Mesenchymal stem cell (in vitro differentiated cells and primary cell): ENCODE results near the gene CNOT2.

ENCODE experiments used
- DNase-seq: peaks from one replicate; pipeline ENCODE4 v3.0.0-alpha.2; 2013
- H2AFZ ChIP-seq: one replicate; pipeline ENCODE4 v1.6.1; 2013; ENCODE audit warnings: low read depth, mild to moderate bottlenecking, control low read depth, inconsistent platforms, low read length, moderate library complexity
- H2AK5ac ChIP-seq: 2 replicates; pipeline ENCODE4 v1.6.1; 2013; ENCODE audit warnings: low read length, moderate library complexity, mild to moderate bottlenecking, inconsistent platforms; ENCODE audit not compliant: severe bottlenecking
- H2BK120ac ChIP-seq: one replicate; pipeline ENCODE4 v1.6.1; 2013; ENCODE audit warnings: low read depth, mild to moderate bottlenecking, inconsistent platforms, low read length, moderate library complexity
- H2BK12ac ChIP-seq, 2 experiments: one replicate each; pipeline ENCODE4 v1.6.1; 2013; ENCODE audit warnings: inconsistent platforms in 2 of 2, low read length in 2 of 2, mild to moderate bottlenecking in 2 of 2, moderate library complexity in 2 of 2, control low read depth in 1 of 2
- H2BK15ac ChIP-seq: one replicate; pipeline ENCODE4 v1.6.1; 2013; ENCODE audit warnings: mild to moderate bottlenecking, low read depth, inconsistent platforms; ENCODE audit not compliant: poor library complexity, severe bottlenecking
- H2BK5ac ChIP-seq: 2 replicates; pipeline ENCODE4 v1.6.1; 2013; ENCODE audit warnings: low read depth, mild to moderate bottlenecking, low read length, control low read depth, inconsistent platforms; ENCODE audit not compliant: poor library complexity, severe bottlenecking
- H3K14ac ChIP-seq, 2 experiments: one replicate each; pipeline ENCODE4 v1.6.1; 2013; ENCODE audit warnings: inconsistent platforms in 2 of 2, low read length in 2 of 2, control low read depth in 1 of 2, mild to moderate bottlenecking in 1 of 2, moderate library complexity in 1 of 2
- H3K18ac ChIP-seq, 2 experiments: one replicate each; pipeline ENCODE4 v1.6.1; 2013; ENCODE audit warnings: inconsistent platforms in 2 of 2, low read length in 2 of 2, control low read depth in 1 of 2, low read depth in 1 of 2, mild to moderate bottlenecking in 1 of 2
- H3K23ac ChIP-seq, 2 experiments: one replicate each; pipeline ENCODE4 v1.6.1; 2013; ENCODE audit warnings: inconsistent platforms in 2 of 2, low read length in 2 of 2, mild to moderate bottlenecking in 2 of 2, moderate library complexity in 2 of 2, control low read depth in 1 of 2
- H3K27ac ChIP-seq: 2 replicates; pipeline ENCODE4 v1.5.1; 2013; ENCODE audit warnings: mild to moderate bottlenecking, moderate library complexity, low read length, control low read depth, inconsistent platforms; ENCODE audit not compliant: poor library complexity, severe bottlenecking
- H3K27me3 ChIP-seq, 2 experiments: 2 replicates each; pipeline versions ENCODE4 v1.6.1 to v1.7.0; 2013; ENCODE audit warnings: low read length in 2 of 2, mild to moderate bottlenecking in 2 of 2, moderate library complexity in 2 of 2, control low read depth in 1 of 2, inconsistent platforms in 1 of 2; ENCODE audit not compliant: control insufficient read depth in 1 of 2, insufficient read depth in 1 of 2
- H3K36me3 ChIP-seq, 2 experiments: 2 replicates each; pipeline versions ENCODE4 v1.6.1 to v1.7.0; 2013; ENCODE audit warnings: low read length in 2 of 2, control low read depth in 1 of 2, inconsistent platforms in 1 of 2, low read depth in 1 of 2, mild to moderate bottlenecking in 1 of 2; ENCODE audit not compliant: insufficient read depth in 2 of 2, control insufficient read depth in 1 of 2
- H3K4ac ChIP-seq, 2 experiments: one replicate each; pipeline ENCODE4 v1.6.1; 2013; ENCODE audit warnings: inconsistent platforms in 2 of 2, low read length in 2 of 2, mild to moderate bottlenecking in 2 of 2, moderate library complexity in 2 of 2, control low read depth in 1 of 2, low read depth in 1 of 2
- H3K4me1 ChIP-seq: 2 replicates; pipeline ENCODE4 v1.6.1; 2013; ENCODE audit warnings: low read depth, low read length, control low read depth; ENCODE audit not compliant: control insufficient read depth, insufficient read depth
- H3K4me2 ChIP-seq: 2 replicates; pipeline ENCODE4 v1.6.1; 2013; ENCODE audit warnings: low read length, mild to moderate bottlenecking, inconsistent platforms; ENCODE audit not compliant: poor library complexity, severe bottlenecking
- H3K4me3 ChIP-seq, 2 experiments: 2 replicates each; pipeline versions ENCODE4 v1.5.1 to v1.7.0; 2013; ENCODE audit warnings: low read length in 2 of 2, mild to moderate bottlenecking in 2 of 2, control low read depth in 1 of 2, low read depth in 1 of 2; ENCODE audit not compliant: insufficient read depth in 1 of 2
- H3K79me1 ChIP-seq: replicated peaks from 2 replicates; pipeline ENCODE4 v1.6.1; 2013; ENCODE audit warnings: mild to moderate bottlenecking, control low read depth, low read length, inconsistent platforms; ENCODE audit not compliant: poor library complexity, severe bottlenecking
- H3K9ac ChIP-seq: 2 replicates; pipeline ENCODE4 v1.7.0; 2013; ENCODE audit warnings: mild to moderate bottlenecking, low read length, moderate library complexity
- H3K9me3 ChIP-seq: 2 replicates; pipeline ENCODE4 v1.7.0; 2013; ENCODE audit warnings: mild to moderate bottlenecking, low read length; ENCODE audit not compliant: control insufficient read depth
- H4K8ac ChIP-seq: one replicate; pipeline ENCODE4 v1.6.1; 2013; ENCODE audit warnings: inconsistent platforms, mild to moderate bottlenecking, low read length, moderate library complexity
- H4K91ac ChIP-seq: one replicate; pipeline ENCODE4 v1.6.1; 2013; ENCODE audit warnings: mild to moderate bottlenecking, low read length, inconsistent platforms
- WGBS: methylation state at CpG from one replicate; pipeline ENCODE4 v1.1.7; 2013; ENCODE audit warnings: mixed read lengths; 5-methylcytosine and 5-hydroxymethylcytosine counted together

Gene CNOT2

DNA sequence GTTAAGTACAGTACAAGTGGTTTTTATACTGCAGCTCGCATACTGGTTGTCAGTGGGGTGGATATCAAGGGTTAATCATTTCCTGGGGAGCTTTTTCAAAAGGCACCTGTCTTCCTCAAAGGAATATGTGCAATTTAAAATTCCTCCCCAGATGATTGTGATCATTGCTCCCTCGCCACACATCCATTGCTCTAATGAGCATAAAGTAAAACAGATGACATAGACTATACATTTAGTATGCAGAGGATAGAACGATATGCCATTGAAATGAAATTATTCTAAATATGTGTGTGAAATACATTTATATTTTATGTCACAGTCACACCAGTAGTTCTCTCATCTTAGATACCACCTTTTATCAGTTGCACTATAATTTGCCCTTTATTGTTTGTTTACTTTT is 86.5 kb downstream of the CNOT2 start:
- Histone ChIP-seq H3K9me3 (no peaks in the 10 kb centered on the region), H3K27me3 (no peaks in the 10 kb centered on the region), H3K27ac (no peak overlapping the region), H4K91ac (no peak overlapping the region), H3K14ac (no peak overlapping the region), H3K4me1 (no peaks in the 10 kb centered on the region), H3K18ac (no peak overlapping the region), H3K4ac (no peak overlapping the region), H2AFZ (no peak overlapping the region), H2AK5ac (no peak overlapping the region), H3K36me3 (peaks cover 0 to 34% of the 10 kb centered on the region in 2 experiments), H3K9ac (no peak overlapping the region), H2BK15ac (no peak overlapping the region), H3K23ac (no peak overlapping the region), H4K8ac (no peak overlapping the region), H2BK5ac (no peak overlapping the region), H3K4me2 (no peak overlapping the region), H2BK12ac (no peak overlapping the region), H3K4me3 (no peak overlapping the region), H3K79me1 (peaks cover 12% of the 10 kb centered on the region), H2BK120ac (no peak overlapping the region)
- no CpG with 5 or more reads among the region's 3 CpGs for WGBS
- DNase-seq = no peak

DNA sequence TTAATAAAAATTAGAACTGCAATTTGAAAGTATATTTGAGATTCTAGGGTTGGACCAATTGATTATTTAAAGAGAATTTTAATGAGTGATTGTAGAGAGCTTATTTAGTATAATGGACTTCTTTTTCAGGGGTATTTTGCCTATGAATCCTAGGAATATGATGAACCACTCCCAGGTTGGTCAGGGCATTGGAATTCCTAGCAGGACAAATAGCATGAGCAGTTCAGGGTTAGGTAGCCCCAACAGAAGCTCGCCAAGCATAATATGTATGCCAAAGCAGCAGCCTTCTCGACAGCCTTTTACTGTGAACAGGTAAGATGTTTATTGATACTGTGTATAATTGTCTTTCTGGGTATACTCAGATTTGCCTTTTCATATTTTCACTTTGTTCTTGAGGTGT is 86.9 kb downstream of the CNOT2 start:
- WGBS = 84% methylated on average over 2 of the region's 2 CpGs
- Histone ChIP-seq H3K18ac (no peak overlapping the region), H3K27me3 (no peaks in the 10 kb centered on the region), H3K79me1 (peaks cover 12% of the 10 kb centered on the region), H3K36me3 (peaks cover 0 to 34% of the 10 kb centered on the region in 2 experiments), H3K9me3 (no peaks in the 10 kb centered on the region), H3K4me2 (no peak overlapping the region), H3K23ac (no peak overlapping the region), H4K91ac (no peak overlapping the region), H2BK12ac (no peak overlapping the region), H2BK120ac (no peak overlapping the region), H2BK5ac (no peak overlapping the region), H3K14ac (no peak overlapping the region), H3K4me1 (no peaks in the 10 kb centered on the region), H3K27ac (no peak overlapping the region), H3K4ac (no peak overlapping the region), H2AK5ac (no peak overlapping the region), H4K8ac (no peak overlapping the region), H2AFZ (no peak overlapping the region), H3K9ac (no peak overlapping the region), H3K4me3 (no peak overlapping the region), H2BK15ac (no peak overlapping the region)
- DNase-seq = no peak

DNA sequence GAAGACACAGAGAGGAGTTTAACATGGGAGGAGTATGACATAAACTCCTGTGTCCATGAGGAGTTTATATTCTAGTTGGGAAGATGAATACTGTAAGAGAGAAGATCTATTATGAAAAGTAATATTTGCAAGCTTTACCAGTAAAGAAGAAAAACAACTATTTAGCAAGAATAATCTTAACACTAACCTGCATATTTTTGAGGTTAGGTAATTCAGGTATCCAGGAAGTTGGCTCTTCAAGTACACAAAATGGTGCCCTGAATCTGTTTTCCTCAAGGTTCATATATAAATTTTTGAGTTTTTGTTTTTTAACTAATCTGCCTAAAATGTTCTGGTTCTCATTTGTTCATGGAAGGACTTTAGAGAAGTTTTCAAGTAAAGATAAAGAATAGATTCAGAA is 89.0 kb downstream of the CNOT2 start:
- Histone ChIP-seq H3K9me3 (no peaks in the 10 kb centered on the region), H3K36me3 (peaks cover 0 to 52% of the 10 kb centered on the region in 2 experiments), H3K27ac (no peak overlapping the region), H3K4ac (no peak overlapping the region), H2BK120ac (no peak overlapping the region), H3K4me2 (no peak overlapping the region), H4K8ac (no peak overlapping the region), H3K14ac (no peak overlapping the region), H2AK5ac (no peak overlapping the region), H3K18ac (no peak overlapping the region), H3K79me1 (peaks cover 13% of the 10 kb centered on the region), H3K23ac (no peak overlapping the region), H3K4me3 (no peak overlapping the region), H2AFZ (no peak overlapping the region), H3K9ac (no peak overlapping the region), H2BK12ac (no peak overlapping the region), H2BK15ac (no peak overlapping the region), H3K4me1 (no peaks in the 10 kb centered on the region), H2BK5ac (no peak overlapping the region), H3K27me3 (no peaks in the 10 kb centered on the region), H4K91ac (no peak overlapping the region)
- DNase-seq = no peak

DNA sequence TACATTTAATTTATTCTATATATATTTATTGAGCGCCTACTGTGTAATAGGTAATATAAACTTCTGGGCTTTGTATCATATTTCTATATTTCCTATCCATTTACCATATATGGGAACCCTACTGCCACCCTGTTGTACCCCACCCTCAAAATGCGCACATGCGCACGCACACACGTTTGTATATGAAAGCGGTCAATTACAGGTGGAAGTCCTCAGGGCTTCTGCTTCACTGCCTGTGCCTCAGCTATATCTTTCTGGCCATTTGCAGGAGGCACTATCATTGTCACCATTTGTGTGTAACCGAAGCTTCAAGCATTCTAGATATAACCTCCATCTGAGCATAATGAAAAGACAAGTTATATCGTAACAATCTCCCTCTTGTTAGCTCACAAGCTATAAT is 91.5 kb downstream of the CNOT2 start:
- H3K36me3 ChIP-seq = peaks cover 0 to 69% of the 10 kb centered on the region in 2 experiments
- H3K4me1 ChIP-seq = no peaks in the 10 kb centered on the region
- no peak overlapping the region for H2BK12ac ChIP-seq
- no peak overlapping the region for H3K4me2 ChIP-seq
- no peak overlapping the region for H4K91ac ChIP-seq
- no peak overlapping the region for H3K23ac ChIP-seq
- H3K4me3 ChIP-seq = no peak overlapping the region
- H3K79me1 ChIP-seq = peaks cover 12% of the 10 kb centered on the region
- H3K9ac ChIP-seq = no peak overlapping the region
- 96% methylated on average over 6 of the region's 8 CpGs for WGBS
- DNase-seq = no peak
- no peak overlapping the region for H2BK5ac ChIP-seq
- no peak overlapping the region for H4K8ac ChIP-seq
- H3K18ac ChIP-seq = no peak overlapping the region
- H2BK15ac ChIP-seq = no peak overlapping the region
- H3K27ac ChIP-seq = no peak overlapping the region
- no peak overlapping the region for H2AFZ ChIP-seq
- no peak overlapping the region for H2BK120ac ChIP-seq
- H3K27me3 ChIP-seq = no peaks in the 10 kb centered on the region
- H3K4ac ChIP-seq = no peak overlapping the region
- no peaks in the 10 kb centered on the region for H3K9me3 ChIP-seq
- H2AK5ac ChIP-seq = no peak overlapping the region
- no peak overlapping the region for H3K14ac ChIP-seq
